ENCODE measurements around the gene CD82. TPM values are rescaled to one million over a fixed set of nuclear protein-coding genes. Genes with fewer than 3 reads are reported as not detected.
A peak's percentile ranks its signal among the peaks of the same experiment; 100 is the strongest.

The CD82 gene
- polyA plus RNA-seq, 1 donor (not counting 4 experiments of a cell fraction or from before 2014, with no cell fraction given): 118 TPM

- dilution Hi-C loops (cut with MboI; ENCODE audit: extremely low pct_ligation_motif_present, low sequenced_read_pairs): no loop called here
- Histone ChIP-seq H2AFZ (ENCODE audit: control insufficient read depth, low read length) (no peak overlapping the region), H3K4me2 (ENCODE audit: control insufficient read depth, extremely low read depth, insufficient read depth, low read depth, low read length) (peak overlapping the region; percentile 31), H3K9ac (ENCODE audit: control insufficient read depth, extremely low read depth, insufficient read depth, low read length) (peak overlapping the region; percentile 28), H3K27ac (ENCODE audit: control insufficient read depth, insufficient read depth, low read length) (peak overlapping the region; percentile 33), H3K4me3 (ENCODE audit: control insufficient read depth in 2 of 3, extremely low read depth in 1 of 3, insufficient read depth in 2 of 3, low read depth in 1 of 3, low read length in 3 of 3) (no peak overlapping the region), H3K79me2 (ENCODE audit: control insufficient read depth, insufficient read depth, low read length) (no peaks in the 10 kb centered on the region), H3K27me3 (ENCODE audit: control insufficient read depth, extremely low read depth, insufficient read depth, low read length) (no peaks in the 10 kb centered on the region), H3K9me3 (ENCODE audit: control insufficient read depth, low read depth, low read length) (no peaks in the 10 kb centered on the region), H4K20me1 (ENCODE audit: control insufficient read depth, extremely low read depth, insufficient read depth, low read length) (peaks cover 4% of the 10 kb centered on the region), H3K36me3 (ENCODE audit: control insufficient read depth in 2 of 2, extremely low read depth in 1 of 2, insufficient read depth in 2 of 2, low read length in 2 of 2) (peaks cover 18 to 23% of the 10 kb centered on the region in 2 experiments), H3K4me1 (ENCODE audit: control insufficient read depth, extremely low read depth, insufficient read depth, low read length) (peaks cover 22% of the 10 kb centered on the region), H3K9me1 (ENCODE audit: control insufficient read depth, extremely low read depth, insufficient read depth, low read length) (no peaks in the 10 kb centered on the region)
- FAIRE-seq (no peak), DNase-seq (ENCODE audit: low read depth, low spot score) (no peak)
- no peak for TF ChIP-seq CTCF (optimal IDR thresholded peaks at IDR 0.05 in 1 of 3, IDR thresholded peaks at IDR 0.05 in 1 of 3, conservative IDR thresholded peaks at IDR 0.05 in 1 of 3; ENCODE audit: extremely low read depth in 1 of 3, insufficient read depth in 2 of 3, low read length in 3 of 3)
- TF ChIP-seq EZH2 (IDR thresholded peaks at IDR 0.05; ENCODE audit: low read length): no peak
Measured at GRCh38 chr11:44593251-44593650, 27.8 kb downstream of the CD82 start.

GRCh38 chr11:44595006-44595405, 29.5 kb downstream of the CD82 start:
- H3K4me2 ChIP-seq (ENCODE audit: control insufficient read depth, extremely low read depth, insufficient read depth, low read depth, low read length): no peak overlapping the region
- dilution Hi-C loops (cut with MboI; ENCODE audit: extremely low pct_ligation_motif_present, low sequenced_read_pairs): no loop called here
- DNase-seq (ENCODE audit: low read depth, low spot score) (no peak), FAIRE-seq (no peak)
- peaks cover 4% of the 10 kb centered on the region for H4K20me1 ChIP-seq (ENCODE audit: control insufficient read depth, extremely low read depth, insufficient read depth, low read length)
- H3K9me3 ChIP-seq (ENCODE audit: control insufficient read depth, low read depth, low read length): no peaks in the 10 kb centered on the region
- H3K4me1 ChIP-seq (ENCODE audit: control insufficient read depth, extremely low read depth, insufficient read depth, low read length): peaks cover 22% of the 10 kb centered on the region
- no peaks in the 10 kb centered on the region for H3K9me1 ChIP-seq (ENCODE audit: control insufficient read depth, extremely low read depth, insufficient read depth, low read length)
- no peak overlapping the region for H2AFZ ChIP-seq (ENCODE audit: control insufficient read depth, low read length)
- H3K36me3 ChIP-seq (ENCODE audit: control insufficient read depth in 2 of 2, extremely low read depth in 1 of 2, insufficient read depth in 2 of 2, low read length in 2 of 2): peaks cover 13 to 28% of the 10 kb centered on the region in 2 experiments
- H3K27ac ChIP-seq (ENCODE audit: control insufficient read depth, insufficient read depth, low read length): no peak overlapping the region
- H3K27me3 ChIP-seq (ENCODE audit: control insufficient read depth, extremely low read depth, insufficient read depth, low read length): no peaks in the 10 kb centered on the region
- no peak overlapping the region for H3K9ac ChIP-seq (ENCODE audit: control insufficient read depth, extremely low read depth, insufficient read depth, low read length)
- H3K79me2 ChIP-seq (ENCODE audit: control insufficient read depth, insufficient read depth, low read length): no peaks in the 10 kb centered on the region
- no peak for TF ChIP-seq CTCF (optimal IDR thresholded peaks at IDR 0.05 in 1 of 3, IDR thresholded peaks at IDR 0.05 in 1 of 3, conservative IDR thresholded peaks at IDR 0.05 in 1 of 3; ENCODE audit: extremely low read depth in 1 of 3, insufficient read depth in 2 of 3, low read length in 3 of 3)
- no peak for TF ChIP-seq EZH2 (IDR thresholded peaks at IDR 0.05; ENCODE audit: low read length)
- no peak overlapping the region for H3K4me3 ChIP-seq (ENCODE audit: control insufficient read depth in 2 of 3, extremely low read depth in 1 of 3, insufficient read depth in 2 of 3, low read depth in 1 of 3, low read length in 3 of 3)
